GM19372 (cell line): ENCODE results near the gene ATP8B4.

ENCODE experiments used
- ATAC-seq: cut with Tn5 transposase; IDR thresholded peaks from one replicate; pipeline ENCODE4 v1.9.1; 2021; ENCODE audit warnings: mild to moderate bottlenecking, low read depth, moderate library complexity; ENCODE audit not compliant: unreplicated experiment

Gene ATP8B4

GRCh38 chr15:50066202-50066601 lies 52.8 kb downstream of the ATP8B4 start:
- no peak for ATAC-seq

GRCh38 chr15:50065279-50065678 lies 53.8 kb downstream of the ATP8B4 start:
- no peak for ATAC-seq

- no peak for ATAC-seq
Observed at GRCh38 chr15:50064673-50065072, 54.4 kb downstream of the ATP8B4 start.

DNA sequence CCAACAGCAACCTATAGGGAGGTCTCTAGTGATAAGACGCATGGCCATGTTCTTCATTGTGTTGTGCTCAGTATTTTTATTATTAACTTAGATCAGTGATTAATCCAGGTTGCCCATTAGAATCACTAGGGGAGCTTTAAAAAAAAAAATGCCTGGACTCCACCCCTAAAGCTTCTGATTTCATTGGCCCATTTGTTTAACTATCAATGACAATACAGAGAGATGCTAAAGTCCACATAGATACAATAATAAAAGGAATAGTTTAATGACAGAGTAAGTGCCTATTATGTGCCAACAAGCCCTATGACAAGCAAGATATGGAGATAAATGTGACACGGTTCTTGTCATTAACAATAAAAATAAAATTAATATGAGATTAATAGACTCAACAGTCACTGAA lies 55.8 kb downstream of the ATP8B4 start:
- no peak for ATAC-seq

GRCh38 chr15:50061503-50061902 lies 57.5 kb downstream of the ATP8B4 start:
- no peak for ATAC-seq

DNA sequence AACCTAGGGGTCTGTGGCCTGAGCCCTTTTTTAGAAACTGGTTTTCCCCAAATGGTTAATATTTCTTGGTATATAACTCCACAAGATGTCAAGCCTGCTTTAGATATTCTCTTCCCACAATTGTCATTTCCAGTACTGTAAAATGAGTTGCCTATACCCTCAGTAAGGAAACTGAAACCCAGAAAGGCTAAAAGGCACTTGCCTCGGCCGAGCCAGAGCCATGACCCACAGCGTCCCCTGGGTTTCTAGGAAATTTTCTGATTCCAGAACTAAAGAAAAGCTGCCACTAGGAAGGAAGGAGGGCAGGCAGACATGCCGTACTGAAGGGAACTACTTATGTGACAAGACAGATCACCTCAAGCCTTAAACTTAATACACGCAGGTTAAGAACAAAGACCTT lies 59.1 kb downstream of the ATP8B4 start:
- no peak for ATAC-seq

DNA sequence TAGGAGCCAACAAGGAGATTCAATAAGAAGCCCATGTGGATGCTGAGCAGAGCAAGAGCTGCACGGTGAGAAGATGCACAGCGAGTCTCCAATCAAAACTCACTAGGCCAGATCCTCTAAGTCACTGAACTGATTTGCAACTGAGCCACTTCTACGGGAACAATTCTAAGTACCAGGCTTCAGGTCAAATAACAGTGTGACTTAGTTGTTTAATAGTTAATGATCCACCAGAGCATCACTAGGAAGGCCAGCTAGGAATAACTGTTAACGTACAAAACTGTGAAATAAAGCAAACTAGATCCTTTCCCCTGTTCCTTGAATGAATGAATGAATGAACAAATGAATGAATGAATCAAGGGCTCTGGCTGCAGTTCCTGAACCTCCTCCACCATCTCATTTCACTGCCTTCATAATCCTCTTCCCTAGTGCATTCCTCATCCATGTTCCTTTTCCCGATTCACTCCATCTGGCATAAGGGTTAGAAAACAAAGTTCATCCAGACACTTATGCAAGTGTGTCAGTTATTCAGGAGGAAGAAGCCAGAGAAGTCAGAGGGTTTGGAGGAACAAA lies 59.7 kb downstream of the ATP8B4 start:
- no peak for ATAC-seq

DNA sequence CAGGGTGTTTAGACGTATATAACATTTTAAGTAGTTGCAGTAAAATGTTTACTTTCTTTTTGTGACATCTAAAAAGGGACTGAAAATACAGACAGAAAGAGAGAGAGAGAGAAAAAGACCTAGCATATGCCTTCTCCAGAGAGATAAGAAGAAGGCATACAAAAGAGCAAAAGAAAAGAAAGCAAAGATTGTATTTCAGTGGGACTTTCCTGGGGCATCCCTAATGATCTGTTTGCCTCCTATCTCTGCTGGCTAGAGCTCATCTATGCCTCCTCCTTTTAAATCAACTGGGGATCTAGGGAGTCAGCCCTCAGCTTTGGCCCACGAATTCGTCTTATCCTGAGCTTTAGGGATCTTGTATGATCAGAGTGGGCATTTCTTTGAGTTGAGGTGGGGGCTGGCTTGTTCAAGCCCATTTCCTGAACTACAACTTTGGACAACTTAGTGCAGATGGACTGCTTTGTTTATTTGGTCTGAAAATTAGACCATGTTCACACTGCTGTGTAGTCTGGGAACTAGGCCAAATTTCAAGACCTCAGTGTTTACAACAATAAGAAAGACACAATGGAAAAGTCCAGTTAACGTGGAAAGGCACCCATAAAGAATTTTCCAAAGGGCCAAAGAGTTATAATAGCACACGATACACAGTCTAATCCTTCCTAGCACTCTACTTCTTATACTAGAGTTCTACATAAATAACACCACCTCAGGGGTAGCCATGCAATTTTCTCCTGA lies 61.0 kb downstream of the ATP8B4 start:
- ATAC-seq: no peak

GRCh38 chr15:50057196-50057595 lies 61.8 kb downstream of the ATP8B4 start:
- no peak for ATAC-seq

- no peak for ATAC-seq
Observed at GRCh38 chr15:50055750-50056157, 63.3 kb downstream of the ATP8B4 start.

DNA sequence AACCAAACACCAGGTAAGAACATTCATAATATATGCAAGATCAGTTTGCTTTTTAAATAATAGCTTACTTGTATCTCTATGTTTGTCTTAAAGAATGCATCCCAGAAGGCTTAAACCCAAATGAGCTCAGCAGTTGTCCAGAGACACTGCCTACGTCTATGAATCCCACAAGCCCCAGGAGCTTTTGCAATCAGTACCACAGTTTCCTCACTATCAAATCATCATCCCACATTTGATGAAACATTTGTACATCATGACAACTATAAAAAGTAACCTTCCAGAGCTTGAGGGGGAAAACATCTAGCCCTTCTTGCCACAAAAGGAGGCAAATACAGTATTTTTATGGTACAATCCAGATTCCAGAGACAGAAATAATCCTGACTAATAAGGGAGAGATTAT lies 63.7 kb downstream of the ATP8B4 start:
- no peak for ATAC-seq

DNA sequence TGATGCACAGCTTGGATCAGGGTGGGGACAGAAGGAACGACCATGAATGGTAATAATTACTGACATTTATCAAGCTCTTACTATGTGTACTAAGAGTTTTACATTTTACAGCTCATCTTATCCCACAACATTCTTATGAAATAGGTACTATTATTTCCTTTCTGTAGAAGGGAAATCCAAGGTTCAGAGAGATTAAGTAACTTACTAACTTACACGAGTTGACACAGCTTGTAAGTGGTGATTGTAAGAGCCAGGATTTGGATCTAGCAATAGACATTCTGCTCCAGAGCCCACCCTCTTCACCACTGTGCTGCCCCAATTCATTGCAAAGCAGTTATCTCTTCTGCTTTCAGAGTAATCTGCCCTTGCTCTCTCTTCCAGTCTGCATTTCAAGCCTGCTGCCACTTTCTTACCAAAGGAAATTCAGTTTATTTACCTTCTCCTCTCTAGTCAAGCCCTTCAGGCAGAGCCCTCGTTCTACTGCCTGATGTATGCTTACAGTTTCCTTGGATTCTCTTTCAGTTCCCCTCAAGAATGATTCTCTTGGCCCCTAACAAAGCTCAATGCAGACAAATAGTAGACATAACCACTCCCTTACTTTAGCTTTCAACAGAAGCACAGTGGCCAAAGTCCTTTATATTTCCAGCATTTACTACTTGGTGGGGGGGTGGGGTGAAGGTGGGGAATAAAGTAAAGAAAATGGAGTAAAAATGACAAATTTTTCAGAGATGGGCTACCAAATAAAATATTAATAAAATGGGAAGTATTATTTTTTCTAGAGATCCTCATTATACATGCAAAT lies 65.8 kb downstream of the ATP8B4 start:
- ATAC-seq: no peak

DNA sequence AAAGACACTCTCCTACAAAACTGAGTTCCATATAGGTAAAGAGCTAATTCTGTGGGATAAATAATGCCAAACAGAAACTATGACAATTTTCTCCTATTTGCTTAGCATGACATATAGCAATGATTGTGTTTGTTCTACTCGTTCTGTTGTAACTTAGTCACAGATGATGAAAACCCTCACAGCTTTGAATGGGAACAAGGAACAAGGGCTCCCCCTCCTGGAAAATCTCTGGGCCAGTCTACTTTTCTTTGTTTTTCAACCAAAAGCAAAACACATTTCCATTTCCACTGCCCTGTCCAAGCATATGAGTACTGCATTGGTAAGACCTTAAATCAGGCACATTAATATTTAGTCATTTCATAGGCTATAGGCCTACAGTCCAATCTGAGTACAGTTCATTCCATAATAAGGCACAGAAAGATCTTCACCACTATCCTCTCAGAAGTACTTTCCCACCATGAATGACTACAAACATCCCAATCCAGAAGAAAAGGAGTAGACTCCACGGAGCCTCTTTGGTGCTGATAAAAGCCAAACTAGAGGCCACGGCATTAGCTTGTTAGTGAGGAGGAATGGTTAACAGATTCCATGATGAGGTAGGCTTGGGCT lies 67.1 kb downstream of the ATP8B4 start:
- no peak for ATAC-seq

DNA sequence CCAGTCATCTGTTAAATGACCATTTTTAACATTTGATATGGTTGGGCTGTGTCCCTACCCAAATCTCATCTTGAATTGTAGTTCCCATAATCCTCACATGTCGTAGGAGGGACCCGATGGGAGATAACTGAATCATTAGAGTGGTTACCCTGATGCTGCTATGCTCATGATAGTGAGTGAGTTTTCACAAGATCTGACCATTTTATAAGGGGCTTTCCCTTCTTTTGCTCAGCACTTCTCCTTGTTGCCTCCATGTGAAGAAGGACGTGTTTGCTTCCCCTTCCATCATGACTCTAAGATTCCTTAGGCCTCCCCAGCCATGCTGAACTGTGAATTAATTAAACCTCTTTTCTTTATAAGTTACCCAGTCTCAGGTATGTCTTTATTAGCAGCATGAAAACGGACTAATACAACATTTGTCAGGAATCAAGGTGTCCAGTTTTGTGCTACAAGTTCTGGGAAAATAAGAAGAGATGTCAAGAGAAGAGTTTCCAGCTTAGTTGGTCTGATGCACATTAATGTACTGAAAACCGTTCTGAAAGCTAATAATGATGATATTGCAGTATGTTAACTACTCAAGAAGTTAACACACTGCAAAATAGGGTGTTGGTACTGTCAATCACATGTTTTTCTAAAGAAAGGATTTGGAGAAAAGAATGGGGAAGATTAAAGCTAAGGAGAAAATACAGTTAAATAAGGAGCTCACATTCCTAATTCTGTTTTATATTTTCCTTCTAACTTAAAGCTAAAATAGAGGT lies 67.9 kb downstream of the ATP8B4 start:
- no peak for ATAC-seq

DNA sequence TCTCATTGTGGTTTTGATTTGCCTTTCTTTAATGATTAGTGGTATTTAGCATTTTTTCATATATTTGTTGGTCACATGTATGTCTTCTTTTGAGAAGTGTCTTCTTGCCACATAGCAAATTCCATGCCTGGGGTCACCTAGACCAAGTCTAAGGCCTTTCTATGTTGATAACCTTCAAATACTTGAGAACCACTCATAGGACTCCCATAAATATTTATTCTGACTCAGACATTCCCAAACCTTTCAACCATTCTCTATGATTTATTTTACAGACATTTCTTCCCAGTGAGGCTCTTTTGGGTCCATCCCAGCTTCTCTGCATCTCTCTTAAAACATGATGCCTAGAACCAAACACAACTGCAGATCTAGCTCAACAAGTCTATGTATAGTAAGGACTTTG lies 69.2 kb downstream of the ATP8B4 start:
- ATAC-seq: no peak

DNA sequence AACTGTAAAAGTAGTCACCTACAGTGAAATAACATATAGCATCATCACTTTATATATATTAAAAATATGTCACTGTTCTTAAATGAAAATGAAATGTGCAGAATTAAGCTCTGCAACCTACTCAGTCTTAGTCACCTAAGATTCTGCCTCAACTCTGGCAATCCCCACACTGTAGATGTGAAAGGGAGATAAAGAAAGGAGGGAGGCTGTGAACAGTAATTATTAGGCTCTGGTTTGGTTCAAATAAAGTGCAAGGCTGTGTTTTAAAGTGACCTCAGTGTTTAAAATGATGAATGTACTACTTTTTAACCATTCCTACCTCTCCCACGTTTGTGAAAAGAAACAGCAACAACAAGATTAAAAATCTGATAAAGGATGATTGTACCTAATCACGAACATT lies 72.2 kb downstream of the ATP8B4 start:
- ATAC-seq: no peak

GRCh38 chr15:50046159-50046558 lies 72.9 kb downstream of the ATP8B4 start:
- no peak for ATAC-seq

GRCh38 chr15:50044904-50045303 lies 74.1 kb downstream of the ATP8B4 start:
- ATAC-seq: no peak

- ATAC-seq: no peak
Observed at GRCh38 chr15:50044406-50044805, 74.6 kb downstream of the ATP8B4 start.

GRCh38 chr15:50042775-50043174 lies 76.3 kb downstream of the ATP8B4 start:
- ATAC-seq: no peak

GRCh38 chr15:50030456-50030855 lies 88.6 kb downstream of the ATP8B4 start:
- ATAC-seq: no peak
